Measurements from ENCODE around the gene TRAF2.
"Not testable (repeated sequence)": the region's sequence is repeated elsewhere in the genome, so short reads cannot be mapped to it uniquely, and the experiment has no call there.

TRAF2 gene

DNA sequence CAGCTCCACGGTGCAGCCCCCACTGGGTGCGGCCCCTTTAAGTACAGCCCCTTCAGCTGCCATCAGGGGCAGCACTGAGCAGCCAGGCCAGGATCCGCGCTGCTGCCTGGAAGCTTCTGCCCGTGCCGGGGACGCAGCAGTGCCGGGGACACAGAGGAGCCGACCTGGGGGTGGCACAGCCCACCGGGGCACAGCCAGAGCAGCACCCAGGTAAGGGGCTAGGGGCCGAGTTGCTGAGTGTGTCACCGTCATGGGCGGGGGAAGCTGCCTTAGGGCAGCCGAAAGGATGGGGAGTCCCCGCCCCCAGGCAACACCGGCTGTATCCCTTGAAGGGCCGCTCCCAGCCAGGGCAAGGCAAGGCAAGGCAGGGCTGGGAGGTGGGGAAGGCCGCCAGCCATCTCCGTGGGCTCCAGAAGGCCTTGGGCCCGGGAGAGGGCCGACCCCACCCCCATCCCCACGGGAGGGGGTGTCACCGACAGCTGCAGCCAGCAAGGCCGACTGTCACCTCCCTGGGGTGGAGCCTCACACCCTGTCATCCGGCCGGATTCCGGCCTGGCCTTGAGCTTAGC, 43.9 kb upstream of the TRAF2 start, which contains the start of gene AJM1:
Gene AJM1, plus strand, starts transcription at position 99 of the 569 bp plus-strand sequence. CDS start 1,937 bp downstream, outside the sequence.
- Histone ChIP-seq H3K4me1 (ENCODE audit: control insufficient read depth, insufficient read depth, low read length, poor library complexity, severe bottlenecking) (peaks cover 19% of the 10 kb centered on the region), H3K27ac (ENCODE audit: low read depth, low read length, severe bottlenecking) (peak within 1 kb of the TSS; percentile 36), H3K4me3 (ENCODE audit: extremely low read depth, insufficient read depth, low read length, poor library complexity, severe bottlenecking) (peak within 1 kb of the TSS; percentile 23)
- not testable (repeated sequence) for H3K36me3 ChIP-seq (ENCODE audit: control insufficient read depth, insufficient read depth, low read length); H3K9me3 ChIP-seq (ENCODE audit: control insufficient read depth, low read length)
- WGBS, 2 experiments (ENCODE audit: insufficient coverage in 2 of 2), result 6 to 14% methylated on average over 8 to 17 of the region's 27 CpGs

DNA sequence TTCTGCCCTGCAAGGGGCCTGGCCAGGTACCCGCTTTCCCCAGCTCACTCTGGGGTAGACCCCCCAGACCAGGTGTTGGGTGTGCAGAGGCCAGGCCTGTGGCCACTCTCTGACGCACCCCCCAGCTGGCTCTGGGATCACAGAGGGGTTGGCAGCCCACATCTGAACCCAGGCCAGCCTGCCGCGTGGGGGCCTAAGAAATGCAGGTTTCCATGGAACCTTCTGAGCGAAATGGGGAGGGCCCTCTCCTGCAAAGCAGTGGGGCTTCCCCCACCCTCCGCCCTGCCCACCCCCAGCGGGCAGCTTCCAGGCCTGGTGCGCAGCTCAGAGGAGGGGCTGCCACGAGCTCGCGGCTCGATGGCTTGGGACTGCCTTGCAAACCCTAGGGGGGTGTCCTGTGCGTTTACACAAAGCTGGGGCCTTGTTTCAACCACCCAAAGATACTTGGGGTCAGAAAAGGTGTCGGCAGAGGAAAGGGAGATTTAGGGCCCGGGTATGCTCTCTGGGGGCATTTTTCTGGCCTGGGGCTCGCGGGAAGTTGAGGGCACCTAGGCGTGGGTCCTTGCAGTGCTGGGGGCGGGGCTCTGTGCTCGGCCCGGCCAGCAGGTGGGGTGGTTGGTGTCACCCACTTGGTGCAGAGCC, 43.0 kb upstream of the TRAF2 start:
- H3K4me3 ChIP-seq (ENCODE audit: extremely low read depth, insufficient read depth, low read length, poor library complexity, severe bottlenecking); H3K36me3 ChIP-seq (ENCODE audit: control insufficient read depth, insufficient read depth, low read length); H3K9me3 ChIP-seq (ENCODE audit: control insufficient read depth, low read length): not testable (repeated sequence)
- Histone ChIP-seq H3K27ac (ENCODE audit: low read depth, low read length, severe bottlenecking) (peak overlapping the region; percentile 10), H3K4me1 (ENCODE audit: control insufficient read depth, insufficient read depth, low read length, poor library complexity, severe bottlenecking) (peaks cover 19% of the 10 kb centered on the region)
- 61 to 79% methylated on average over 7 to 14 of the region's 21 CpGs for WGBS, 2 experiments (ENCODE audit: insufficient coverage in 2 of 2)

DNA sequence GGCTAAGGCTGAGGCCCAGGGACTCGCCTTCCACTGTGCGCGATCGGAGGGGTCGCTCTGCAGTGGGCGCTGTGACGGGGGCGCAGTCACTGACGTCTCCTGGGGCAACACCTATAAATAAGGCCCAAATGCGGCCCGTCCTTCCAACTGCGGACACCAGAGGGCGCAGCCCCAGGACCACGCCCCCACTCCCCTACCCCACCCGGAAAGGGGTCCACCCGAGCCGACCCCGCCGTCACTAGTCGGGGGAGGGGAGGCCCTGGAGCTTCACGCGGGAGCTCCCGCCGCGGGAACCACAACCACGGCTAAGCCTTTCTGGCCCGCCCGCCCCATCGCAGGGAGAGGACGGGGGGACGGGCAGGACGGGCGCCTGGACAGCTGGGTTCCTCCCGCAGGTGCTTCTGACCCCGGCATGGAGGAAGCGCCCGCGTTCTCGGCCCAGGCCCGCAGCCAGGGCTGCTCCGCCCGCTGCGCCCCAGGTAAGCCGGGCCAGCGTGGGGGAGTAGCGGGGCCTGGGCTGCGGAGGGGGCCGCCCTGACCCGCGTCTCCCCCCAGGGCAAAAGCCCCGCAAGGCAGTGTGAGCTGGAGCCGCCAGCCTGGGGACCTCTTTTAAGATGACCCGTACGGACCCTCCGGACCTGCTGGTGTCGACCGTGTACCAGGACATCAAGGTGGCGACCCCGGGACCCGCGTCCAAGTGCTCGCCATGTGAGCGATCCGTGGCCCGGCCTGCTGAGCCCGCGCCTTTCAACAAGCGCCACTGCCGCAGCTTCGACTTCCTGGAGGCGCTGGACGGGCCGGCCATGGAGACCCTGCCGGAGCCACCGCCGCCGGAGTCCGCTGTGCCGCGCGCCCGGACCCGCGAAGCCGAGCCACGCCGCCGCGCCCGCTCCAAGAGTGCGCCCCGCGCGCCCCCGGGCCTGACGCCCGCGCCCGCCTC, 42.2 kb upstream of the TRAF2 start:
- WGBS, 2 experiments (ENCODE audit: insufficient coverage in 2 of 2), result 55 to 65% methylated on average over 72 to 93 of the region's 99 CpGs
- H3K4me3 ChIP-seq (ENCODE audit: extremely low read depth, insufficient read depth, low read length, poor library complexity, severe bottlenecking); H3K36me3 ChIP-seq (ENCODE audit: control insufficient read depth, insufficient read depth, low read length); H3K27ac ChIP-seq (ENCODE audit: low read depth, low read length, severe bottlenecking); H3K9me3 ChIP-seq (ENCODE audit: control insufficient read depth, low read length): not testable (repeated sequence)
- H3K4me1 ChIP-seq (ENCODE audit: control insufficient read depth, insufficient read depth, low read length, poor library complexity, severe bottlenecking), result peaks cover 19% of the 10 kb centered on the region

DNA sequence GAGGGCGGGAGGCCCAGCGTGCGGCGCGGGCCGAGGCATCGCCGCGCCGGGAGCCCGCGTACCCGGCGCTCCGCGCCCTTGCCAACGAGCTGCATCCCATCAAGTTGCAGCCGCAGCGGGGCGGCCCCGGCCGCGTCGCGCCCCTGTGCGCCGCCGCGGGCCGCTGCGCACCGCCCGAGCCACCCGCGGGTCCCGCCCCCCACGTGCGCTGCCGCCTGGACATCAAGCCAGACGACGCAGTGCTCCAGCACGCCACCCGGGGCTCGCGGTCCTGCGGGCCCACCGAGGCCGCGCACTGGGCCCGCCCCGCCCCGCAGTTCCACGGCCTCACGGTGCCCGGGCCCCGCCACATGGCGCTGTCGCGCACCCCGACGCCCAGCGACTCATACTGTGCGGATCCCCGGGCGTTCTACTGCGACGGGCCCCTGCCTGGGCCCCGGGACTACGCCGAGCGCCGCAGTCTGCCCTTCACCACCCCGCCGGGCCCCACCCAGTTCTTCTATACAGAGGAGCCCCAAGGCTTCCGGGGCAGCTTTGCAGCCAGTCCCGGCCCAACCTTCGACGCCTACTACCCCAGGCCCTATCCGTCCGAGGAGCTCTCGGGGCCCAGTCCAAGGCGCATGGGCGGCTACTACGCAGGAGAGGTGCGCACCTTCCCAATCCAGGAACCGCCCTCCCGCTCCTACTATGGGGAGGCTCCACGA, 41.4 kb upstream of the TRAF2 start:
- Histone ChIP-seq H3K4me3 (ENCODE audit: extremely low read depth, insufficient read depth, low read length, poor library complexity, severe bottlenecking) (no peak overlapping the region), H3K27ac (ENCODE audit: low read depth, low read length, severe bottlenecking) (no peak overlapping the region), H3K9me3 (ENCODE audit: control insufficient read depth, low read length) (peaks cover 6% of the 10 kb centered on the region), H3K36me3 (ENCODE audit: control insufficient read depth, insufficient read depth, low read length) (peaks cover 6% of the 10 kb centered on the region), H3K4me1 (ENCODE audit: control insufficient read depth, insufficient read depth, low read length, poor library complexity, severe bottlenecking) (peaks cover 19% of the 10 kb centered on the region)
- 82 to 90% methylated on average over 45 to 86 of the region's 88 CpGs for WGBS, 2 experiments (ENCODE audit: insufficient coverage in 2 of 2)

DNA sequence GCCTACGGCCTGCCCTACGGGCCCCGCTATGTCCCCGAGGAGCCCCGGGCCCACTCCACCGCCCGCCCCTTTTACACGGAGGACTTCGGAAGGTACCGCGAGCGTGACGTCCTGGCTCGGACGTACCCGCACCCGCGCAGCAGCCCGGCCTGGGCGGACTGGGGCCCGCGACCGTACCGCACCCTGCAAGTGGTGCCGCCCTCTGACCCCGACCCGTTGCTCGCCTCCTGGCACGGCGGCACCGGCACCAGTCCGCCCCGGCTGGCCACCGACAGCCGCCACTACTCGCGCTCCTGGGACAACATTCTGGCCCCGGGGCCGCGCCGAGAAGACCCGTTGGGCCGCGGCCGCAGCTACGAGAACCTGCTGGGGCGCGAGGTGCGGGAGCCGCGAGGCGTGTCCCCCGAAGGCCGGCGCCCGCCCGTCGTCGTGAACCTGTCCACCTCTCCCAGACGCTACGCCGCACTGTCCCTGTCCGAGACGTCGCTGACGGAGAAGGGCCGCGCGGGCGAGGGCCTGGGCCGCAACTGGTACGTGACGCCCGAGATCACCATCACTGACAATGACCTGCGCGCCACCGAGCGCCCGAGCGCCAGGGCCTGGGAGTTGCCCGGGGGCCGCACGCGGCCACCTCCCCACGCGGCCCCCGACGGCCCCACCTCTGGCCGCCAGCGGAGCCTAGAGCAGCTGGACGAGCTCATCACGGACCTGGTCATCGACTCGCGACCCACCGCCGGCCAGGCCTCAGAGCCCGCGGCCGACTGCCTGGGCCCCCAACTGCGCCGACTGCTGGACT, 40.7 kb upstream of the TRAF2 start:
- peaks cover 26% of the 10 kb centered on the region for H3K4me1 ChIP-seq (ENCODE audit: control insufficient read depth, insufficient read depth, low read length, poor library complexity, severe bottlenecking)
- peaks cover 13% of the 10 kb centered on the region for H3K36me3 ChIP-seq (ENCODE audit: control insufficient read depth, insufficient read depth, low read length)
- 95 to 96% methylated on average over 80 to 102 of the region's 102 CpGs for WGBS, 2 experiments (ENCODE audit: insufficient coverage in 2 of 2)
- H3K9me3 ChIP-seq (ENCODE audit: control insufficient read depth, low read length), result peaks cover 6% of the 10 kb centered on the region
- no peak overlapping the region for H3K4me3 ChIP-seq (ENCODE audit: extremely low read depth, insufficient read depth, low read length, poor library complexity, severe bottlenecking)
- no peak overlapping the region for H3K27ac ChIP-seq (ENCODE audit: low read depth, low read length, severe bottlenecking)

DNA sequence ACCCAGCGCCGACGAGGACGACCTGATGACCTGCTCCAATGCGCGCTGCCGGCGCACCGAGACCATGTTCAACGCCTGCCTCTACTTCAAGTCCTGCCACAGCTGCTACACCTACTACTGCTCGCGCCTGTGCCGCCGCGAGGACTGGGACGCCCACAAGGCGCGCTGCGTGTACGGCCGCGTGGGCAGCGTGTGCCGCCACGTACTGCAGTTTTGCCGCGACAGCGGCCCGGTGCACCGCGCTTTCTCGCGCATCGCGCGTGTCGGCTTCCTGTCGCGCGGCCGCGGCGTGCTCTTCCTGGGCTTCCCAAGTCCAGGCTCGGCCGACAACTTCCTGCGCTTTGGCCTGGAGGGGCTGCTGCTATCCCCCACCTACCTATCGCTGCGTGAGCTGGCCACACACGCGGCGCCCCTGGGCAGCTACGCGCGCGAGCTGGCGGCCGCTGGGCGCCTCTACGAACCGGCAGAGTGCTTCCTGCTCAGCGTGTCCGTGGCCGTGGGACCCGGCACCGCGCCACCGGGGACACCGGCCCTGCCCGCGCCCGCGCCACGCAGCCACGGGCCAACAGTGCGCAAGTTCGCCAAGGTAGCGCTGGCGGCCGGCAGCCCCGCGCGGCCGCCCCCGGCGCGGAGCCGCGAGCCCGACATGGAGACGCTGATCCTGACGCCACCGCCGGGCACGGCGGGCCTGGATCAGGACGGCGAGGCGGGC, 39.8 kb upstream of the TRAF2 start:
- Histone ChIP-seq H3K9me3 (ENCODE audit: control insufficient read depth, low read length) (peaks cover 6% of the 10 kb centered on the region), H3K4me3 (ENCODE audit: extremely low read depth, insufficient read depth, low read length, poor library complexity, severe bottlenecking) (peak overlapping the region; percentile 81), H3K4me1 (ENCODE audit: control insufficient read depth, insufficient read depth, low read length, poor library complexity, severe bottlenecking) (peaks cover 19% of the 10 kb centered on the region), H3K27ac (ENCODE audit: low read depth, low read length, severe bottlenecking) (no peak overlapping the region), H3K36me3 (ENCODE audit: control insufficient read depth, insufficient read depth, low read length) (peaks cover 22% of the 10 kb centered on the region)
- 61 to 75% methylated on average over 84 to 94 of the region's 98 CpGs for WGBS, 2 experiments (ENCODE audit: insufficient coverage in 2 of 2)

DNA sequence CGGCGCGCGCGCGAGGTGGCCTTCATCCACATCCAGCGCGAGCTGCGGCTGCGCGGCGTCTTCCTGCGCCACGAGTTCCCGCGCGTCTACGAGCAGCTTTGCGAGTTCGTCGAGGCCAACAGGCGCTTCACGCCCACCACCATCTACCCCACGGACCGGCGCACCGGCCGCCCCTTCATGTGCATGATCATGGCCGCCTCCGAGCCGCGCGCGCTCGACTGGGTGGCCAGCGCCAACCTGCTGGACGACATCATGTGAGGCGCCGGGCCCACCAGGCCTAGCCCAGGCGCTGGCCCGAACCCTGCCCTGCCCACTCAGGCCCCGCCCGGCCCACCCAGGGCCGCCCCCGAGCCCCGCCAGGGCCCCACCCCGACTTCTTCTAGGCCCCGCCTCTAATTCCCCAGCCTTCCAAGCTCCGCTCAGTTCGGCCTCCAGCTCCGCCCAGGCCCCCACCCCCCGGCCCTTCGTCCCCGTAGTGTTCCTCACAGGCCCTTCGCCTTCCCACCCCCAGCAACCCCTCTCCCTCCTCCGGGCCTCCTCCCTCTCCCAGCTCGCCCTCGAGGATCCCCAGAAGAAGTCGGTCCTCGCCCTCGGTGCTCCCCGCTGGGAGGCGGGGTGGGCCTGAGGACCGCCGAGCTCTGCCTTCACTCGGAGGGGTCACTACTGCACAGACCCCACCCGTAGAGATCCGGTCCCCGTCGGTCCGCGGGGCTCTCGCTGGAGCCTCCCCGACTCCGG, 39.1 kb upstream of the TRAF2 start:
- Histone ChIP-seq H3K4me1 (ENCODE audit: control insufficient read depth, insufficient read depth, low read length, poor library complexity, severe bottlenecking) (peaks cover 14% of the 10 kb centered on the region), H3K36me3 (ENCODE audit: control insufficient read depth, insufficient read depth, low read length) (peaks cover 27% of the 10 kb centered on the region), H3K27ac (ENCODE audit: low read depth, low read length, severe bottlenecking) (peak overlapping the region; percentile 86), H3K4me3 (ENCODE audit: extremely low read depth, insufficient read depth, low read length, poor library complexity, severe bottlenecking) (peak overlapping the region; percentile 81), H3K9me3 (ENCODE audit: control insufficient read depth, low read length) (peaks cover 6% of the 10 kb centered on the region)
- 19 to 21% methylated on average over 36 to 37 of the region's 75 CpGs for WGBS, 2 experiments (ENCODE audit: insufficient coverage in 2 of 2)

DNA sequence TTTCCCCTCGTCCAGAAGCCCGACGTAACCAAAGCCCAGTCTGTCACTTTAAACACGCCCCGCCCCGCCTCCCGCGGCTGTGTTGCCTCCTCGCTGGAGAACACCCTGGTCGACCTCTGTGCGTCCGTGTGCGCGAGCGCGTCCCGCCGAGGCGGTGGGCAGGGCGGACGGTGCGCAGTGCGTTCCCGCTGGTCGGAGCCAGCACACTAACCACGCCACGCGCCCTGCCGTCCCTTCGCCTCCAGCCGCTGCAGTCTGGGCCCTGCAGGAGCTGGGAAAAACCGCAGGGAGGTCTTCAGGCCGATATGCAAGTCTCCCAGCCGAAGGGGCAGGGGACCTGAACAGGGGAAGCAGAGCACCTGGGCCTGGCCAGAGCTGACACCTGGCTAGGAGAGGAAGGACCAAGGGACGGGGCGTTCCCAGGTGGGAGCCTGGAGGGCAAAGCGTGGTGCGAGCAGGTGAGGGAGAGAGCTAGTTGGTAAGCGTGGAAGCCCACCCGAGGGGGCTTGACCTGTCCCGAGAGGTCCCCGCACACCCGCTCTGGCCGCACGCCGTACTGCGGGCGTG, 38.4 kb upstream of the TRAF2 start:
- Histone ChIP-seq H3K4me3 (ENCODE audit: extremely low read depth, insufficient read depth, low read length, poor library complexity, severe bottlenecking) (peak overlapping the region; percentile 81), H3K4me1 (ENCODE audit: control insufficient read depth, insufficient read depth, low read length, poor library complexity, severe bottlenecking) (peaks cover 14% of the 10 kb centered on the region), H3K27ac (ENCODE audit: low read depth, low read length, severe bottlenecking) (peak overlapping the region; percentile 86), H3K9me3 (ENCODE audit: control insufficient read depth, low read length) (peaks cover 6% of the 10 kb centered on the region), H3K36me3 (ENCODE audit: control insufficient read depth, insufficient read depth, low read length) (peaks cover 29% of the 10 kb centered on the region)
- WGBS, 2 experiments (ENCODE audit: insufficient coverage in 2 of 2), result 0 to 1% methylated on average over 36 to 46 of the region's 48 CpGs

Measured in mesodermal cell (in vitro differentiated cells).